ENCODE measurements around the gene ETFA.

Gene ETFA

DNA sequence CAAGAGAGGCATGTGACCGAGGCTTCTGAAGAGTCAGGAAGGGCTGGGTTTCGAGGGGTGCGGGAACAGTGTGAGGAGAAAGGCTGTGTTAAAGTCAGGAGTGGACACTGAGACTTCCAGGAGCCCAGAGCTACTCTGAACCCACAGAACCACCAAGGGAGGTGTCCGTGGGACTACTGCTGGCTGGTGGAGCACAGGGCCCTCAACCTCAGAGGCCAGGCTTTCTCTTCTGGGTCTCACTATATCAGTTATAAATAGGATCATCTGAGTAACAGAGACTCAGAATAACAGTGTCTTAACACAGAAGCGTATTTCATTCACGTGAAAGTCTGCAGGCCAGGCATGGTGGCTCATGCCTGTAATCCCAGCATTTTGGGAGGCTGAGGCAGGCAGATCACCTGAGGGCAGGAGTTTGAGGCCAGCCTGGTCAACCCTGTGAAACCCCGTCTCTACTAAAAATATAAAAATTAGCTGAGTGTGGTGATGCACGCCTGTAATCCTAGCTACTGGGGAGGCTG, 137.9 kb downstream of the ETFA start:
- no peak for DNase-seq (ENCODE audit: low read depth in 2 of 2)

DNA sequence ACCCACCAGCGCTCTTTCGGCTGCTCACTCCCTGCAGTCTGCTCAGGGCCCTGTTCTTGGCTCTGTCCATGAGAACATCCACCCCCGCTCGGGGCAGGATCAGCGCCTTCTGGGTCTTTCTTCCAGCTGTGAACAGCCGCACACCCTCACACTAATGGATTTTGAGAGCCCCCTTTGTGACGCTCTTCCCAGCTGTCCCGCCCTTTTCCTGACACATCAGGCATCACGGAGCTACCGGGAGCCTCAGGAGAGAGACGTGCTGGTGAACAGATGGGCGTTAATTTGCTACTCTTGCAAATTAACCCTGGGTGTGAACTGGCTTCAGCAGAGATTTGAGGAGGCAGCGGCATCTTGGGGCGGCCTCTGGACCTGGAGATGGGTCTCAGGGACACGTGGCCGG, 138.5 kb downstream of the ETFA start:
- DNase-seq (ENCODE audit: low read depth in 2 of 2) = no peak

DNA sequence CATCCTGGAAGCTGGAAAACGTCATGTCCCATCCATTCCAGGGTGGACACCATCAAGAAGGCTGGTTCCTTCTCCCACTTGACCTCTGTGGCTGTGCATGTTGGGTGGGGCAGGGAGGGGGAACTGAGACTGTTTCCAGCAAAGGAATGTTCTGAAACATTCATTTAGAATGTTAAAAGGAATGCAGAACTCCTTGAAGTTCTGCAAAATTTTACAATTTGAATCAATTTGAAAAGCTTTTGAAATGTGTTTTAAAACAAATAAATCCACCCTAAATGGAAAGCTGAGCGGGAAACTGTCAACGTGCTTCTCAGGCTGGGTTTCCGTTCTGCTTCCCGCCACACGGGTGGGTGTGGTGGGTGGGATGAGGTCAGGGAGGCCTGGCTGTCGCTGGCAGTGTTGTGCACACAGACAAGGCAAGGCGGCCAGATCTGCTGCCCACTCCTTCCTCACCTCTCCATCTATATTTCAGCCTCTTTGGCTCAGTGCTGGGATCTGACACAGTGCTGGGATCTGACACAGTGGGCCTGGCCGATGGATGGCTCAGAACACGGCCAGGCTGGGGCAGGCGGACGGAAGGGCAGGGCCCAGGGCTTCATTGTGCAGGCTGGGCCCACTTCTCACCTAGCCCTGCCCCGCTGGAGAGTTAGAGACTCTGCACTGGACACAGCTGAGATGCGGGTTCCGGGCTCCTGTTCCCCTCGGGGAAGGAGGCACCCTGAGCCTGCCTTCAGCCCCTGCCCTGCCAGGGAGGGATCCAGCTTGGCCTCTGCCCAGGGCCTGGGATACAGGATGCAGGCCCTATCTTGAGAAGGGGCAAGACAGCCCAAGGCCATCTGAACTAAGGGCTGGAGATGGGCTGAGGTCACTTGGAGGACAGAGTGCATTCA, 141.1 kb downstream of the ETFA start:
- DNase-seq (ENCODE audit: low read depth in 2 of 2) = no peak

DNA sequence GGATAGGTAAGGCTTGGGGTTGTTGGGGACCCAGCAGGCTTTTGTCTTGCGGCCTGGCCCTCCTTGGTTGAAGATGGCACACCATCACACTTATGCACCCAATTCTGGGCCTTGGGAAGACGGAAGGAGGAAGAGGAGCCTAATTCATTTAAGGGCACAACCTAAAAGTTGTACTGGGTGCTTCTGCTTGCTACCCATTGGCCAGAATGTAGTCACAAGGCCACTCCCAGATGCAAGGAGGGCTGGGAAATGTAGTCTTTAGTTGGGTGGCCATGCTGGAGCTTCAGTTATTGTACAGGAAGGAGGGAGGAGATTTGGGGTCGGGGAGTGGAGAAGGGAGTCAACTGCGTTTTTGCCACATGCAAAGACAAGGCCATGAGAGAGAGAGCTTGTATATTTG, 142.3 kb downstream of the ETFA start:
- DNase-seq (ENCODE audit: low read depth in 2 of 2) = no peak

DNA sequence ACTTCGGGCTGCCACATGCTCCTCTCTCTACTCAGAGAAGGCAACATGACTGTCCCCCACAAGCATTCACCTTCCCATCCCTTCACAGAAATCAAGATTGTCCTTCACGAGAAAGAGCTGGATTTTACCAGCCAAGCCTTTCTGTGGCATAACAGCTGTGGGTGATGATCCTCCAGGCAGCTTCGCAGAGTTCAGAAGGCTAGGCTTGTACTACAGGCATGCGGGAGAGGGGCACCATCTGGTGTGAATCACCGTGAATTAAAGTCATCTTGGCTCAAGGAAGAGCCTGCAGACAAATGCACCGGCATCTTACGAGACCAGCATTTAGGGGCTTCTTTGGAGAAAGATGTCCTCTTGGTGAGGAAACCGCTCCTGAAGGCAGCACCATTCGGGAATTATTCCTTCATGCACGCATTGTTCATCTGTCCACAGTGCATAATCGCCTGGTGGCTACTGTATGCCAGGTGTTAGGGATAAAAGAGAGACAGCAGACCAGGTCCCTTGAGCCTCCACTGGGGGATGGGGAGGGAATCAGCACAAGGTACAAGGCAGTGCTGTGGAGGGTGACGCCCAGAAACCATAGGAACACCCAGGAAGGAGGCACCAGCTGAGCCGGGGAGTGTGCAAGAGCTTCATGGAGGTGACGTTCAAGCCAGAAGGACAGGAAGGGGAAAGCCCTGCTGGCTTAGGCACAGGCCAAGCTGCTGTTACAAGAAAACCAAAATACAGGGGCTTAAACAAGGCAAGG, 142.9 kb downstream of the ETFA start:
- no peak for DNase-seq (ENCODE audit: low read depth in 2 of 2)

DNA sequence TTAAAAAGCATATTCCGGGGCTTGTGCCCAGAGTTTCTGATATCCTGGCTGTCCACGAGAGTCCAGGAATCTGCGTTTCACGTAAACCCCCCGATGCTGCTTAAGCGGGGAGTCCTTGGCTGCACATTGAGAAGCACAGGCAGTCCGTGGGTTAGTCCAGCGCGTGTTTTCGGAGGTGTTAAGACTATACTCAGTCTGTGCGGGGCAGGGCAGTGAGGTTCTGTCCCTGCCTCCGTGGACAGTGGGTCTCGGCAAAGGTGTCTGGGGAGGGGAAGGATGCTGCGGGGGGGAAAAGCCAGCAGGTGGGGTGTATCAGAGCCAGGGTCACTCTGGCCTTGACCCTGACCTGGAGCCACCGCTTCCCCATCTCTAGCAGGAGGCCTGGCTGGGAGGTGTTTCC, 145.3 kb downstream of the ETFA start:
- no peak for DNase-seq (ENCODE audit: low read depth in 2 of 2)

Data from stimulated activated CD4-positive, alpha-beta T cell treated with anti-CD3 and anti-CD28 coated beads, Interleukin-4, amount 100 ng/mL, for 48 hours (primary cell).